ENCODE measurements around the gene OBSCN.

The OBSCN gene

GRCh38 chr1:228273720-228274451 is 66.0 kb downstream of the OBSCN start:
- TF ChIP-seq REST (IDR thresholded peaks at IDR 0.05; ENCODE audit: insufficient read depth in 1 of 2, low read depth in 2 of 2, low read length in 2 of 2) (no peak), SIN3A (IDR thresholded peaks at IDR 0.05; ENCODE audit: borderline replicate concordance, insufficient read depth, low read length) (no peak), TAF1 (IDR thresholded peaks at IDR 0.05; ENCODE audit: borderline replicate concordance, insufficient read depth, low read length) (no peak), FOXP2 (optimal IDR thresholded peaks at IDR 0.05; ENCODE audit: borderline replicate concordance, extremely low read depth, extremely low read length, insufficient read depth) (no peak), POLR2AphosphoS5 (IDR thresholded peaks at IDR 0.05; ENCODE audit: low read depth, low read length) (no peak)

- TF ChIP-seq TAF1 (IDR thresholded peaks at IDR 0.05; ENCODE audit: borderline replicate concordance, insufficient read depth, low read length) (no peak), FOXP2 (optimal IDR thresholded peaks at IDR 0.05; ENCODE audit: borderline replicate concordance, extremely low read depth, extremely low read length, insufficient read depth) (no peak), POLR2AphosphoS5 (IDR thresholded peaks at IDR 0.05; ENCODE audit: low read depth, low read length) (no peak), SIN3A (IDR thresholded peaks at IDR 0.05; ENCODE audit: borderline replicate concordance, insufficient read depth, low read length) (no peak), REST (IDR thresholded peaks at IDR 0.05; ENCODE audit: insufficient read depth in 1 of 2, low read depth in 2 of 2, low read length in 2 of 2) (no peak)
Measured at GRCh38 chr1:228274452-228275178, 66.8 kb downstream of the OBSCN start.

GRCh38 chr1:228275179-228275429 is 67.3 kb downstream of the OBSCN start:
- TF ChIP-seq FOXP2 (optimal IDR thresholded peaks at IDR 0.05; ENCODE audit: borderline replicate concordance, extremely low read depth, extremely low read length, insufficient read depth) (no peak), TAF1 (IDR thresholded peaks at IDR 0.05; ENCODE audit: borderline replicate concordance, insufficient read depth, low read length) (no peak), SIN3A (IDR thresholded peaks at IDR 0.05; ENCODE audit: borderline replicate concordance, insufficient read depth, low read length) (no peak), POLR2AphosphoS5 (IDR thresholded peaks at IDR 0.05; ENCODE audit: low read depth, low read length) (no peak), REST (IDR thresholded peaks at IDR 0.05; ENCODE audit: insufficient read depth in 1 of 2, low read depth in 2 of 2, low read length in 2 of 2) (no peak)

GRCh38 chr1:228275430-228276173 is 67.8 kb downstream of the OBSCN start:
- TF ChIP-seq SIN3A (IDR thresholded peaks at IDR 0.05; ENCODE audit: borderline replicate concordance, insufficient read depth, low read length), result no peak
- TF ChIP-seq POLR2AphosphoS5 (IDR thresholded peaks at IDR 0.05; ENCODE audit: low read depth, low read length), result peak; percentile 72; the same call in 1 of the 2 replicates

GRCh38 chr1:228276174-228276831 is 68.5 kb downstream of the OBSCN start:
- no peak for TF ChIP-seq REST (IDR thresholded peaks at IDR 0.05; ENCODE audit: insufficient read depth in 1 of 2, low read depth in 2 of 2, low read length in 2 of 2)
- TF ChIP-seq TAF1 (IDR thresholded peaks at IDR 0.05; ENCODE audit: borderline replicate concordance, insufficient read depth, low read length), result no peak
- TF ChIP-seq FOXP2 (optimal IDR thresholded peaks at IDR 0.05; ENCODE audit: borderline replicate concordance, extremely low read depth, extremely low read length, insufficient read depth), result no peak
- TF ChIP-seq SIN3A (IDR thresholded peaks at IDR 0.05; ENCODE audit: borderline replicate concordance, insufficient read depth, low read length), result no peak
